Activated CD8-positive, alpha-beta memory T cell treated with anti-CD3 and anti-CD28 coated beads, Interleukin-2, amount 50 U/mL, for 48 hours (primary cell): Measurements from ENCODE around the gene TMEM52.

Experiments
- DNase-seq: peaks from one replicate; pipeline ENCODE4 v3.0.0-alpha.2; 2020

The TMEM52 gene

DNA sequence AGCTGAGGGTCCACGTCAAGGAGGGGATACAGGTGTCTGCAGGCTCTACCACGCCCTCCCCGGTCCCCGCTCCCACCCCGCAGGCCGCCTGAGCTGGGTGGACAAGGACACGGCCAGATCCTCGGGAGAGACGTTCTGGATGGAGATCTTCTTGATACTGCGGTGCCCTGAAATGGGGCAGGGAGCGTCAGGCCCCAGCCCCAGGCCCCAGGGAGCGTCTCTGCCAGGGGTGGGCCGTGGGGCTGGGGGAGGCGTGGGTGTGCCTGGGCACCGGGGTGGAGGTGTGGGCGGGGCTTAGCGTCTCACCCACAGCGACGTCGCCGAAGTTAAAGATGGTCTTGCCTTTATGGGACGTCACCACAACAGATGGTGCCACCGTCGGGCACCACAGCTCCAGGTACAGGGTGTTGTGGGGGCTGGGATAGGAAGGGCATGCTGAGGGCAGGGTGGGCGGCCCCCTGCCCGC lies 7.3 kb upstream of the TMEM52 start:
- no peak for DNase-seq

DNA sequence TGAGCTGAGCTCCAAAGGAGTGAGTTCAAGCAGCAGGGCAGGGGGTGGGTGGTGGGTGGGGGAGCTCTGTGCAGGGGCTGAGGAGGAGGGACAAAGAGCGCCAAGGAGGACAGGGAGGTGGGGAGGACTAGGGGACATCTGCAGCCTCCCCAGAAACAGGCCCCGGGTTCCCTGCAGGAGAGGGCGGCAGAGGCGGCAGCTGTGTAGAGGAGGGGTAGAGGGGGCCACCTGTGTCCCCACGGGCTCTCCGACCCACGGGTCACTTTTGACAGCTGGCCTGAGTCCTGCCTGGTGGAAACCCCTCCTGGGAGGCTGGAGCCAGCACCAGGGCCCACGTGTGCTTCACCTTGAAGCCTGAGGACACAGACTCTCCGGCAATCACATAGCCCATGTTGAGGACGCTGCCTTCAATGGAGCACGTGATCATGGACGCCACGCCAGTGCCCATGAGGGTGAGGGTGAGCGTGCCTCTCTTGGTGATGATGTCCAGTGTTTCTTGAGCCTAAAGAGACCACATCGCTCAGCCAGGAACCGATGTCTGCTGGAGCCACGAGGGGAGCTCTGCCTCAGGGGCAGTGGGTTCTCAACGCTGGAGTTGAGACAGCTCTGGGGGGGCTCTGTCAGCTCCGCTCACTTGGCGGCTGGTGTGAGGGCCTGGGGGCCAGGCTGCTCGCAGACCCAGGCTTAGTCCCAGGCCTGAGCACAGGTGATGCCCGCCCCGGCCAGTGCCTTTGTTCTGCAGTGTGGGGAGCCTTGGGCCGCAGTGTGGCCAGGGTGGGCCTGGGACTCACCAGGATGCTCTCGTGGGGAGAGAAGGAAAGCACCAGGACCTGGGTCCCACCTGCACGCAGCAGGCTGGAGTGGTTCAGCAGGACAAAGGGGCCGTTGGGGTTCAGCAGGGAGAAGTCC lies 6.6 kb upstream of the TMEM52 start:
- DNase-seq: no peak

DNA sequence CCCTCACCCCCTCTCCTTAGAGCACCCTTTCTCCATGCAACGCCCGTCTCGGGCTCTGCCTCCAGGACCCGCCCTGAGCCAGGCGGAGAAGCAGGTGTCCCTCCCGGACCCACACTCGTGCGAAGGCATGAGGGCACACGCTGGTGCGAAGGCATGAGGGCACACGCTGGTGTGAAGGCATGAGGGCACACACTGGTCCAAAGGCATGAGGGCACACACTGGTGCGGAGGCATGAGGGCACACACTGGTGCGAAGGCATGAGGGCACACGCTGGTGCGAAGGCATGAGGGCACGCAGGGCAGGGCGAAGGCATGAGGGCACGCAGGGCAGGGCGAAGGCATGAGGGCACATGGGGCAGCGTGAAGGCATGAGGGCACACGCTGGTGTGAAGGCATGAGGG lies 5.8 kb upstream of the TMEM52 start:
- no peak for DNase-seq

DNA sequence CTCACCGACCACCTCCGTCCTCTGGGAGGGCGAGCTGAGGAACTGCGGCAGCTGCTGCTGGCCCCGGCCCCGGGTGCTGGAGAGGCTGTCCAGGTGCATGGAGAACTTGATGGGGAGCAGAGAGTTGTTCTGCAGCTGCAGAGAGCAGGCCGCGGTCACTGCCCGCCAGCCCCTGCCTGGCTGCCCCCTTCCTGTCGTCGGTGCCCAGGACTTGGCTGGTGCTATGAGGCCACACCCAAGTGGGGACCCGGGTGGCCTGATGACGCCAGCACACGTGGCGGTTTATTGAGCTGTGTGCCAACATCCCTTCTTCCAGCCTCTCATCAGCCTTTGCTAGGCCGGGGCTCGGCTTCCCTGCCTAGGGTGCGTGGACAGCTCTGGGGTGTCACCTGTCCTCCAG lies 5.3 kb upstream of the TMEM52 start:
- no peak for DNase-seq

DNA sequence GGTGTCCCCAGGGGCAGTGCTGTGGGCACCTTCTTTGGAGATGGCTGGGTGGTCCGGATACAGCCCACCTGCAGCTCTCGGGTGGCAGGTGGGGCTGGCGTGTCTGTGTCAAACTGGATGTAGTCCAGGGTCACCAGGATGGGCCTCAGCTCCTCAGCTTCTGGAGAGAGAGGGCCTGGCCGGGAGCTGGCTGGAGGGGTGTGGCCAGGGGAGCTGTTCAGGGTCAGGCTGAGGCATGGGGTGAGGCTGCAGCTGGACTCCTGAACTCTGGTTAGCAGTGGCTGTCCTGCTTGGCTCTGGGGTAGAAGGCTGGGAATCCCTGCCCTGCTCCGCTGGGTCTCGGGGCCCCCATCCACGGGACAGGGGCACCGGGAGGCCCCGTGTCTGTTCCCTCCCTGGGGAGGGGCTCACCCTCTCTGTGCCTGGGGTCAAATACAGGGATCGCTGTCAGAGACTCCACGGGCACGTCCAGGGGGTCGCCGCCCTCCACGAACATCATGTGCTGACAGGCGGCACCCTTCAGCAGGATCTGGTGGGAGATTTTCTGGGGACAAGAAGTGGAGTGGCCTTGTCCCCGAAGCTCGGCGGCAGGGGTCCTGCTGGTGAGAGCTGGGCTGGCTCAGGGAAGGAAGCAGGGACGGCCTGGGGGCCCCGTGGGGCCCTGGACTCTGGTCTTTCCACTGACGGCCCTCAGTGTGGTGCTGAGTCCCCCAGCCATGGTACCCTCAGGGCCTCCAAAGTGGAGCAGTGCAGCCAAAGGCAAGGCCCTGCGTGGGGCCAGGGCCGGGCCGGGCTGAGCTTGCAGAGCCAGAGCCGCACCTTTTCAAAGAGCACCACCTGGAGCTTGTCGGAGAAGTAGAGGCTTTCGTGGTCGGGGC lies 4.1 kb upstream of the TMEM52 start:
- DNase-seq: no peak

DNA sequence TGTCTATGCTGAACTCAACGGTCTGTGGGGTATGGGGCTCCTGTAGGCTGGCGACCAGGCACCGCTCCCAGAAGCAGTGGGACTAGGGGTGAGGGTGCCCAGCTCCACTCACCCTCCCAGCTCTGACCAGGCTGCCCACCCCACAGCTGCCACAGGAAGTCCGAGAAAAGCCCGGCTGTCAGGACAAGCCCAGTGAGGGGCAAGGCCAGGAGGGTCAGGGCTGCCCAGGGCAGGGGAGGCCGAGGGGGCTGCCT lies 3.5 kb upstream of the TMEM52 start:
- DNase-seq: no peak

DNA sequence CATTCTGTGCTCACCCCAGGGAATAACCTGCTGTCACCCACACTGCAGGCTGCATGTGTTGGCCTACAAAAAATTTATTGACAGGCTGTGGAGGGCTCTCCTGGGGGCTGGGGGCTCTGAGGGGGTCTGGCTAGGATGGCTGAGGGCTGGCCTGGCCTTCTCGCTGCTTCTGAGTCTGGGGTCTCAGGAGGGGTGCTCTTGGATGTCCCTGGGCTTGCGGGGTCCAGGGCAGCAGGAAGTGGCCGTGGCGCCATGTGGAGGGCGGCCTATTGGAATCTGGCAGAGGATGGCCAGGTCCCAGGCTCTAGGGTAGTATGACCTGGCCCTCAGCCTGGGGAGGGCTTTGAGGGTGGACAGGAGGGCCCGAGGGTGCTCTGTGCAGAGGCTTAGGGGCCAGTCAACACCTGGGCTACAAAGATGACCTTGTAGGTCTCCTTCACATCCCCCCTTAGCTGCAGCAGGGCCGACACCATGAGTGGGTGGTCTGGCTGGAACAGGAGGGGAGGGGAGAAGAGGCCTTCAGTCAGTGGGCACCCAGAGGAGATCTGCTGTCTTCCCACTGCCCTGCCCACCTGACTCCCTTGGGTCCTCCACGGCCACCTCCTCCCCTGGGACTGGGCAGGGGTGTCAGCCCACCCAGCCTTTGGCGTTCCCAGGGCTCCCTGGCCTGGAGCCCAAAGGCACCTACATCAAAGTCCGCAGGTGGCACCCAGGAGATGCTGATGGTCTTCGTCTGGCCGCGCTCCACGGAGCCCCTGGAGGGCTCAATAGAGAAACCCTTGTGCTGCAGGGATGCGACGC lies 3.0 kb upstream of the TMEM52 start:
- no peak for DNase-seq

DNA sequence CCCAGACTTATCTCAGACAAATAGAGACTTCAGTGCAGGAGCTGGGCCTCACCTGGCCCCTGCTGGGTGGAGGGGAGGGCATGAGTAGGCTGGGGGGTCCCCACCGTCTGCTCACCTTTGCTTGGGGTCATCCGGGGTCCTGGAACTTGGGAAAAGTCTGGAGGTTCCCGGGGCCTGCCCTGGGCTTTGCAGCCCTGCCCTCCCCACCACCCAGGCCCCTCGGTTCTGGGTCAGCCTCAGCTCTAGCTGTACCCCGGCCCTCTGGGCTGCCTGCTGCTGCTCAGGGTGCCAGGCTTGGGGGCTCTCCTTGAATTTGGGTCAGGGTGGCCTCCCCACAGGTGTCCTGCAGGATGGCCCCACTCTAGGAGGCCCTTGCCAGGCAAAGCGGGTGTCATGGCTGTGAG lies 2.4 kb upstream of the TMEM52 start:
- DNase-seq: no peak

DNA sequence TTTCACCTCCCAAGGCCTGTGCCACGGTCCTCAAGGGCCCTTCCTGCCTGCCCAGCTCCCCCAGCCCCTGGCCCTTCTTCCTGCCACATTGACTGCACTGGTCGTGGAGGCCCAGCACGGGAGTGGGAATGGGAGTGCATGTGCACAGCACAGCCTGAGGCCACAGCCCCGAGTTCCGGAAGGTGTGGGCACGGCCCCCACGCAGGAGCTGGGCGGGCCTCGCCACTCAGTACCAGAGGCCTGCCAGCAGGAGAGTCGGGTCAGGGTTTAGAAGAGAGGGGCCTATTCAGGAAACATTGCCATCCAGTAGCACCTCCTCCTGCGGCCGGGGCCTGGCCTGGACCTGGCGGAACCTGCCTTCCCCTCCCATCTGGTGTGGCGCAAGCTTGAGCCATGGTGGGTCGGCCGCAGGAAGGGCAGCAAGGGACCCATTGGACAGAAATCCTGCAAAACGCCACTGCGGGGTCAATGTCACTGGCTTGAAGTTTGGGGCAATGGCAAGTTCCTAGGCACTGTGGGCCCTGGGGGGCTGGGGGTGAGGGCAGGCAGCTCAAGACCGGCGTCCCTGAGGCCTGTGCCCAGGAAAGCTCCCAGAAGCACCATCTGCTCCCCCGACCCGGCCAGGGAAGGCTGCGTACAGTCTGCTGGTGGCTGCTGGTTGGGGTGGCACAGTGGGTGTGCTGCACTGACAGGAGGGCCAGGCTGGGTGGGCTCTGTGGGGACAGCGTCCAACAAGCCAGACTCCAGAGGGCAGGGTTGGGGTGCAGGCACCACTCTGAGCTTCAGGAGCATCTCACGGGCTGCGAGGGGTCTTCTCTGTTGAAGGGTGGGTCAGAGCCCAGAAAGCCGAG lies 1.8 kb upstream of the TMEM52 start:
- no peak for DNase-seq

DNA sequence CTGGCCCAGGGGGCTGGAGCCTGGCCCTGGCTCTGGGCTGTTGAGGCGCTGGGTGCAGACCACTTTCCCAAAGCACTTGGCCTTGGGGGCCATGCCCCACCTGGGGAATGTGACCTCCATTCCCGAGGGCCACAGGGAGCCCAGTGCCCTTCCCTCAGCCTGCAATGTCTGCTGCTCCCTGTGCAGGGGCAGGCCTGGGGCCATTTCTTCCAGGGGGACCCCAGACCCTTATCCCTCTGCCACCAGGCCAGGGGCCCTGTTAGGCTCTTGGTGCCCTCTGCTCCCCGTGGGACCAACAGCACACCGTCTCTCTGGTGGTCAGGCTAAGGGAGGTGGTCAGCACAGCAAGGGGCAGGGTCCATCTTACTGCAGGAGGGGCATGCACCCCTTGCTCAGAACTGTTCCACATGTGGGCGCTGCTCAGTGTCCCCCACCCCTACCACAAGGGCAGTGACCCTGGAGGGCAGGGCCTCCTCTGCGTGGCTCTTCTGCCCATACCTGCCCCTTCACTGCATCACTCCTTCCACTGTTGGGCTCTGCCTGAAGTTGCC lies 1.1 kb upstream of the TMEM52 start:
- no peak for DNase-seq

DNA sequence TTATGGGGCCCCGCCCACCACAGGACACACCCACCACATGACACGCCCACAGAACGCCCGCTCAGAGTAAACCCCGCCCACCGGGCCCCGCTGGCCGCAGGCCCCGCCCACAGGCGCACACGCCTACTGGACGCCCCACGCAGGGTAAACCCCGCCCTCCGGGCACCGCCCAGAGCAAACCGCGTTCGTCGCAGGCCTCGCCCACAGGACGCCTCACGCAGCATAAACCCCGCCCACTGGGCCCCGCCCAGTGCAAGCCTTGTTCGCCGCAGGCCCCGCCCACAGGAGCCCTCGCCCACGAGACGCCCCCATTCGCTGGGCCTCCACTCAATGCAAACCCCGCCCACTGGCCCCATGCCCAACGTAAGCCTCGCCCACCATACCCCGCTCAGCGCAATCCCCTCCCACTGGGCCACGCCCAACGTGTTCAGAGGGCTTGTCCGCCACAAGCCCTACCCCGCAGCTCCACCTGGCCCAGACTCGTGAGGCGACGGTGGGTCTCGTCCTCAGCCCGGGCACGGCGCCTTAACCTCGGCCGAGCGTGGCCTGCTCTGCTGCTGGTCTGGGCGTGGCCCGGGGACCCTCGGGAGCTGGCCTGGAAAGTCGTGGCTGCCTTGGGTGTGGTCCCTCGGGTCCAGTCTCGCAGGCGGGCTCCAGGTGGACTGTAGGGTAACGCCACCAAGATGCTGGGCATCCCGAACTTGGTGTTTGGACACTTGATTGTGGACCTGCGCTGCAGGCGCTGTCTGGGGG lies 401 bp upstream of the TMEM52 start:
- DNase-seq: peak; percentile 99

DNA sequence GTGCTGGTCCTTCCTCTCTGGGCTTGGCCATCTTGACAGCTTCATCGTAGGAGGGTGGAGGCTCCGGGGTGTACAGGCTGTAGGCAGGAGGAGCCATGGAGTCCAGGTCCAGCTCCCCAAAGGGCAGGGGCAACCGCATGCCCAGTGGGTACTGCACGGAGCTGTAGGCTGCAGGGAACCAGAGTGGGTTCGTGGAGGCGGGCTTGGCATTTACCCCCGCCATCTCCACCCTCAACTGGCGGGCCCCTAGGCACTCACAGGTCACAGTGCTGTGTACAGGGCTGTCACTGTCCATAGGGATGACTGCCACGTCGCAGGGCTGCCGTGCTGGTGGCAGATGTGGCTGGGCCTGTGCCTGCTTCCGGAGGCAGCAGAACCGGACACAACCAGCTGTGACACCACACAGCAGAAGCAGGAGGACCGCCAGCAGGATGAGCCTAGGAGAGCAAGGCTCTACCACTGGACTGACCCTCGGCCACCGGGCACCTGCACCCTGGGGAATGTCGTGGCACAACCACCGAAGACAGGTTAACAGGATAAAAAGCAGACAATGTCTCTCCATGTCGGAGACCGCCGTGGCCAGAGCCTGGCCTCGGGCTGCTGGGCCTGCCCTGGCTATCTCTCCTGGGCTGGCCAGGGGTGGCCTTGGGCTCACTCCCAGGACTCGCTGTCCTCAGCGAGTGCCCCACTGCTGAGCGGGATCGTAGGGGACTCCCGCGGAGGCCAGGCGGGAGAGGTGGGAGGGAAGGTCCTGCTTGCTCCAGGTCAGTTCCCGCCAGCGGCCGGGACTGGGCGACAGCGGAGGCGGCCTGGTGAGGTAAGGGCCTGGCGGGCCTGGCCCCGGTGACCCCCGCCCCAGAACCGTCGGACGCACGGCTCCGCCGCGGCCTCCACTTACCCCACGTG lies 831 bp downstream of the TMEM52 start:
- DNase-seq: peak; percentile 54

DNA sequence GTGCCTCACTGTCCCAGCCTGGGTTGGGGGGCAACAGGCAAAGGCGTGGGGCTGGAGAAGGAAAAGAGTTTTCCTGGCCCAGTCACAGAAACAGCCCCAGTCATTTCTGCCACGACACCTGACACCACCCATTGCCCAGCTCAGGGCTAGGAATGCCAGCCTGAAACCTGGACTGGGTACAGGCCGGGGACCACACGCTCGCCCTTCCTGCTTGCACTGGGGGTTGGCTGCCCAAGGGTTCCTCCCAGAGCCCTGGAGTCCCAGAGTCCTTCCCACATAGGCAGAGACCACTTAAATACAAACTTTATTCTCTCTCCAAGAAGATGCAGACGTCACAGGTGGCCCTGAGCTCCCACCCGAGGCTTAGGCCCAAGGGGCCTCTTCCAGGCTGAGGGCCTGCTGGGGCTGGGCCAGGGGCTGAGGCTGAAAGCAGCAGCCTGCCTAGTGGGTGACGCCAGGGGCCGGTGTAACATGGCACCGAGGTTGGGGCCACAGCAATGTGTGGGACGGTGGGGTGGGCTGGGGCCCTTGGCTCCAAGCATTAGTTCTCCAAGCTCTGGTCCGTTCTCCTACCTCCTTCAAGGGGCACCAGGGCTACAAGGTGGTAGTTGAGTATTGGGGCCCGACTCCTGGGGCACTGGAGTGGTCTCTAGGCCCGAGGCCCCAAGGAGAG lies 1.6 kb downstream of the TMEM52 start:
- DNase-seq: no peak

DNA sequence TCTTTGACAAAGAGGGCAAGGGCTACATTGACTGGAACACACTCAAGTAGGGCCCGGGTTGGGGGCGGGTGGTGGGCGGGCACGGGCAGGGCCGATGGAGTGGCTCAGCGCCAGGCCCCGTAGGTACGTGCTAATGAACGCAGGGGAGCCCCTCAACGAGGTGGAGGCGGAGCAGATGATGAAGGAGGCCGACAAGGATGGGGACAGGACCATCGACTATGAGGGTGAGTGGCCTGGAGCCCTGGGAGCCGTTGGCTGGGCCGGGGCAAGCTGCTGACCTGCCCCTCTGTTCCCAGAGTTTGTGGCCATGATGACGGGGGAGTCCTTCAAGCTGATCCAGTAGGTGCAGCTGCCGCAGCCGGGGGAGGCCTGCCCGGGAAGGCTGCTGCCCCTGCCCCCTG lies 2.2 kb downstream of the TMEM52 start:
- DNase-seq: no peak

DNA sequence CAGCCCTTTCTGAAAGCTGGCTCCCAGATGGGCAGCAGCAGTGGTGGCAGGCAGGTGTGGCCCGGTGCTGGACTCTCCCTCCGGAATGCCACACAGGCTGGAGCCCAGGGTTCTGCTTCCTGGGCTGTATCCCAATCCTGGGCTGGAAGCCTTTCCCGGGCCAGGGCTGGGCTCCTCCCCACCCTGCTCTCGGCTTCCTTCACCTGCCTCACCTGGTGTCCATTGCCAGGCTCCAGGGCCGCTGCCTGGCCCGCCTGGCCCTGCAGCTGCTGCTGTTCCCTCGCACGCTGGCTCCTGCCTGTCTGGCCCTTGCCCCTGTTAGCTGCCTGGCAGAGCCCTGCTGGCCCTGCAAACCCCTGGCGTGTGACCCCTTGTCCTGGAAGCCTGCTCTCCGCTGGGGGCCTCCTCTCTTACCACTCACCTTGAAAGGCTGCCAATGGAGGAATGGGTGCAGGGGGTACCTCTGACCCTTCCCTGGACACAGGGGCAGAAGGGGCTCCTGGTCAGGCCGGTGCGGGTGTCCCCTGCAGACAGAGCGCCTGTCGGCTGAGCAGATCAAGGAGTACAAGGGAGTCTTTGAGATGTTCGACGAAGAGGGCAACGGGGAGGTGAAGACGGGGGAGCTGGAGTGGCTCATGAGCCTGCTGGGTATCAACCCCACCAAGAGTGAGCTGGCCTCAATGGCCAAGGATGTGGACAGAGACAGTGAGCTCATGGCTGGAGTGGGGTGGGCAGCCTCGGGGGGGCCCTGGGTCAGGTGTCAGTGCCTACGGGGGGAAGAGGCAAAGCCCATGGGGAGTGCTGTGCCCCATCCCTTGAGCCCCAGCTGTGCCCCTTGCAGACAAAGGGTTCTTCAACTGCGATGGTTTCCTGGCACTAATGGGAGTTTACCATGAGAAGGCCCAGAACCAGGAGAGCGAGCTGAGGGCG lies 2.9 kb downstream of the TMEM52 start:
- no peak for DNase-seq

DNA sequence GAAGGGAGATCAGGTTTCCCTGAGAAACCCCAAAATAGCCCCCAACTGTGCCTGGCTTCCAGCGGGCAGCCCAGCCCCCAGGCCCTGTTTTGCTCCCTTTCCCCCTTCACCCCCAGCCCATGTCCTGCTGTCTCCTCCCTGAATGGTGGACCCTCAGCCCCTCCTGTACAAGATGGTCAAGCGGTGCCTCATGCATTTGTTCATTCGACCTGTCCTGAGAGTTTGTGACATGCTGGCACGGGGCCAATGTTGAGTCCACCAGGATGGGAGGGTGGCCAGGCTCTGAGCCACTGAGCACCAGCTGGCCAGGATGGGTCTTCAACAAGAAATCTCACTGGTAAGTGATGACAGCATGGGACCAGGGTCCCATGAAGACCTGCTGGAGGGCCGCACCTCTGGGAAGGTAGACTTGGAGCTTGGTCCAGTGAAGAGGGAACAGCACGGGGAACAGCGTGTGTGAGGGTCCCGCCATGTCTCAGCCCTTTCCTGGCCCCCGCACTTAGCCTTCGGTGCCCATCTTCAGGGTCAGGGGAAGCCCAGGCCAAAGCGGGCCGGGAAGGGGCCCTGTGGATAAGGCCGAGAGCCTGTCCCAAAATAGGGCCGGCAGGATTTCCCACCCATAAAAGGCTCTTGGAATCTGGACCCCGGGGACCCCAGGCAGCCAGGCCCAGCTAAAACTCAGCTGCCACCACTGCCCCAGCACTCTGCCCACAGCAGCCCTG lies 3.9 kb downstream of the TMEM52 start, which contains the start of gene CALML6:
CALML6 (plus strand) TSS at position 290 of the 722 bp plus-strand sequence; CDS start at position 311, 21 bp downstream.
- DNase-seq: no peak
